Type B pancreatic cell (in vitro differentiated cells): ENCODE results near the gene NDUFC1. TPM values are rescaled to one million over a fixed set of nuclear protein-coding genes. Genes with fewer than 3 reads are reported as not detected.
A peak's percentile ranks its signal among the peaks of the same experiment; 100 is the strongest.

Experiments
- DNase-seq: peaks from one replicate; pipeline ENCODE4 v3.0.0; 2021; ENCODE audit warnings: mixed read lengths; ENCODE audit not compliant: unreplicated experiment; ENCODE audit errors: extremely low spot score
- H3K27ac Mint-ChIP-seq: 2 replicates; pipeline ENCODE4 v1.8.0; 2021; ENCODE audit warnings: mild to moderate bottlenecking, mixed read lengths
- H3K27me3 Mint-ChIP-seq: 2 replicates; pipeline ENCODE4 v1.8.0; 2021; ENCODE audit warnings: mixed read lengths
- H3K36me3 Mint-ChIP-seq: 2 replicates; pipeline ENCODE4 v1.8.0; 2021; ENCODE audit warnings: mixed read lengths
- H3K4me1 Mint-ChIP-seq: one replicate; pipeline ENCODE4 v1.8.0; 2021; ENCODE audit warnings: mixed read lengths; ENCODE audit not compliant: unreplicated experiment
- H3K4me3 Mint-ChIP-seq: 2 replicates; pipeline ENCODE4 v1.8.0; 2021; ENCODE audit warnings: mild to moderate bottlenecking, mixed read lengths
- H3K9me3 Mint-ChIP-seq: 2 replicates; pipeline ENCODE4 v1.8.0; 2021; ENCODE audit warnings: mixed read lengths
- CTCF ChIP-seq: fragments of 200-600 bp; sonication (generic); conservative IDR thresholded peaks from 2 replicates; pipeline ENCODE4 v1.5.0; 2021; ENCODE audit warnings: antibody characterized with exemption, mild to moderate bottlenecking
- total RNA-seq: library from RNA; stranded (reverse); gene quantifications from 2 replicates; pipeline ENCODE4 v1.2.1, GENCODE V29; 2021; ENCODE audit warnings: low replicate concordance

The NDUFC1 gene
- total RNA-seq, 1 donor from 2014 or later, result 47.2 TPM

GRCh38 chr4:139301113-139301820, 1.0 kb downstream of the NDUFC1 start, which contains the start of gene NAA15:
Gene NAA15, plus strand, starts transcription at chr4:139301505. Its CDS starts 273 bp downstream, at chr4:139301778.
- Mint-ChIP-seq H3K4me3 (peak within 1 kb of the TSS; percentile 100), H3K27ac (peak within 1 kb of the TSS; percentile 100), H3K27me3 (no peaks in the 10 kb centered on the region), H3K36me3 (peaks cover 14% of the 10 kb centered on the region), H3K9me3 (no peaks in the 10 kb centered on the region), H3K4me1 (peaks cover 16% of the 10 kb centered on the region)
- DNase-seq, result peak; percentile 98
- TF ChIP-seq CTCF, result no peak

GRCh38 chr4:139300431-139301112, 1.7 kb downstream of the NDUFC1 start:
- peaks cover 21% of the 10 kb centered on the region for H3K4me1 Mint-ChIP-seq
- no peaks in the 10 kb centered on the region for H3K27me3 Mint-ChIP-seq
- H3K9me3 Mint-ChIP-seq, result no peaks in the 10 kb centered on the region
- no peak for DNase-seq
- no peak for TF ChIP-seq CTCF
- H3K27ac Mint-ChIP-seq, result peak overlapping the region; percentile 100
- H3K4me3 Mint-ChIP-seq, result peak overlapping the region; percentile 100
- peaks cover 14% of the 10 kb centered on the region for H3K36me3 Mint-ChIP-seq

GRCh38 chr4:139299536-139299935, 2.7 kb downstream of the NDUFC1 start:
- Mint-ChIP-seq H3K27ac (peak overlapping the region; percentile 100), H3K27me3 (no peaks in the 10 kb centered on the region), H3K4me3 (peak overlapping the region; percentile 100), H3K4me1 (peaks cover 21% of the 10 kb centered on the region), H3K9me3 (no peaks in the 10 kb centered on the region), H3K36me3 (peaks cover 8% of the 10 kb centered on the region)
- no peak for DNase-seq
- TF ChIP-seq CTCF, result no peak

- no peak for TF ChIP-seq CTCF
- Mint-ChIP-seq H3K4me1 (peaks cover 17% of the 10 kb centered on the region), H3K36me3 (peaks cover 4% of the 10 kb centered on the region), H3K27me3 (no peaks in the 10 kb centered on the region), H3K9me3 (no peaks in the 10 kb centered on the region), H3K4me3 (no peak overlapping the region), H3K27ac (no peak overlapping the region)
- DNase-seq, result no peak
Measured at GRCh38 chr4:139297001-139297410, 5.3 kb downstream of the NDUFC1 start.

GRCh38 chr4:139295942-139296299, 6.4 kb downstream of the NDUFC1 start:
- Mint-ChIP-seq H3K27me3 (no peaks in the 10 kb centered on the region), H3K36me3 (peaks cover 4% of the 10 kb centered on the region), H3K9me3 (no peaks in the 10 kb centered on the region), H3K4me3 (peak overlapping the region; percentile 97), H3K4me1 (peaks cover 14% of the 10 kb centered on the region), H3K27ac (peak overlapping the region; percentile 95)
- no peak for DNase-seq
- no peak for TF ChIP-seq CTCF
